Measurements from ENCODE around the gene MAMDC2. TPM values are rescaled to one million over a fixed set of nuclear protein-coding genes. Genes with fewer than 3 reads are reported as not detected.
"Not testable (repeated sequence)": the region's sequence is repeated elsewhere in the genome, so short reads cannot be mapped to it uniquely, and the experiment has no call there.

MAMDC2 gene
- total RNA-seq, 1 experiment from 2014 or later: 9.0 TPM

DNA sequence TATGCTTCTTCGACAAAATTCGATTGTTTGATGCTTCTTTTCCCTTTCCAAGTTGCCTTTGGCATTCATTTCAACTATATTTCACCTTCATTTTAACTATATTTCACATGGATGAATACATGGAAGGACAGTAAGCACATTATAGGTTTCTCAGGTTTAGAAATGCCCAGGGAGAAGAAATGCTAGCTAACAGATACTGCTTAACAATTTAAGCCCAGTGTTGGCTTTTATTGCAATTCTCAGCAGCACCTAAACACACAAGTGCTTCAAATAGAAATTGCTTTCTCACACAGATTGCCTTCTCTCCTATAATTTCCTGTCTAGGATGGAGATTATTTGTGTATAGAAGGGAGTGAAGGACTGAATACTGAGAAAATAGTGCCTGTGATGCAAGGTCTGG, 185.0 kb downstream of the MAMDC2 start:
- Histone ChIP-seq H3K4me1 (no peaks in the 10 kb centered on the region), H3K36me3 (no peaks in the 10 kb centered on the region), H3K27me3 (no peaks in the 10 kb centered on the region), H3K9me3 (replicated peaks) (no peaks in the 10 kb centered on the region), H3K4me3 (no peak overlapping the region), H3K27ac (no peak overlapping the region)
- no peak for DNase-seq

DNA sequence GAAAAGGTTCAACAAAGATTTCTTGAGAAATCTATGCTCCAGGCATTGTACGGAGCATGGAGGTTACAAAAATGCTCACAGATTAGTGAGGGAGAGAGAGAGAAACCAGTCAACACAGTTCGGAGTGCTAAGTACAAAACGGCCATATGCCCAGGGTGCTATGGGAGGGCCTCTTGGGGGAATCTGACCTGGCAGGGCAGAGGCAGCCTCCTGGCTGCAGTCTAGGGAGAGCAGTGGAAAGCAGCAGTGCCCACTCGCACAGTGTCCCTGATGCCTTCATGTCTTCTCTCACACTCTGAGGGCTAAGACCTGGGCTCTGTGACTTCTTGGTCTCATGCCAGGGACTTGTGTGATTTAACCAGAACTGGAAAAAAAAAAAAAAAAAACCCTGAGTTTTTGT, 185.4 kb downstream of the MAMDC2 start:
- Histone ChIP-seq H3K27ac (no peak overlapping the region), H3K9me3 (replicated peaks) (no peaks in the 10 kb centered on the region), H3K36me3 (no peaks in the 10 kb centered on the region), H3K27me3 (no peaks in the 10 kb centered on the region), H3K4me3 (no peak overlapping the region), H3K4me1 (no peaks in the 10 kb centered on the region)
- no peak for DNase-seq

DNA sequence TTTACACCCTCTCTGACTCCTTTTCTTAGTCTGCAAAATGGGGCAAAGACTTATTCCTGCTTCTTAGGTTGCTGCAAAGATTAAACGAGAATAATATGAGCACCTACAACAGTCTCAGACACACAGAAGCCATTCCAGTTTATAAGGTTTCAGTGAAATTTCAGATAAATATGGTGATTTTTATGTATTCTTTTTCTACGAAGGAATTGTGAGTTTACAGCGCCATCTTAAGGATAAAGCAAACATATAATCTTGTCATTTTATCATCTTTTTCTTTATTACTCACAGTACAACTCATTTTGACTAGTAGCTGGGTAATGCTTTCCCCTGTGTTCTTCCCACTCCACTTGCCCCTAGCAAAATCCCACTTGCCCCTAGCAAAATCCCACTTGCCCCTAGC, 185.9 kb downstream of the MAMDC2 start:
- DNase-seq: peak in 1 of 2 experiments; percentile 19
- Histone ChIP-seq H3K27me3 (no peaks in the 10 kb centered on the region), H3K9me3 (replicated peaks) (no peaks in the 10 kb centered on the region), H3K27ac (no peak overlapping the region), H3K4me1 (no peaks in the 10 kb centered on the region), H3K4me3 (no peak overlapping the region), H3K36me3 (no peaks in the 10 kb centered on the region)

DNA sequence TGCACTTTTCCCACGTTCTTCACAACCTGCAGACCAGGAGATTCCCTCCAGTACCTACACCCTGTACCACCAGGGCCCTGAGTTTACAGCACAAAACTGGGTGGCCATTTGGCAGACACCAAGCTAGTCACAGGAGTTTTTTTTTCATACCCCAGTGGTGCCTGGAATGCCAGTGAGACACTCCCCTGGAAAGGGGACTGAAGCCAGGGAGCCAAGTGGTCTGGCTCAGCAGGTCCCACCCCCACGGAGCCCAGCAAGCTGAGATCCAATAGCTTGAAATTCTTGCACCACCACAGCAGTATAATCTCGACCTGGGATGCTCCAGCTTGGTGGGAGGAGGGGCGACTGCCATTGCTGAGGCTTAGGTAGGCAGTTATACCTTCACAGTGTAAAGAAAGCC, 188.8 kb downstream of the MAMDC2 start:
- Histone ChIP-seq H3K27ac (no peak overlapping the region), H3K4me3 (no peak overlapping the region), H3K36me3 (no peaks in the 10 kb centered on the region), H3K27me3 (no peaks in the 10 kb centered on the region), H3K9me3 (replicated peaks) (peaks cover 10% of the 10 kb centered on the region), H3K4me1 (no peaks in the 10 kb centered on the region)
- DNase-seq: no peak

DNA sequence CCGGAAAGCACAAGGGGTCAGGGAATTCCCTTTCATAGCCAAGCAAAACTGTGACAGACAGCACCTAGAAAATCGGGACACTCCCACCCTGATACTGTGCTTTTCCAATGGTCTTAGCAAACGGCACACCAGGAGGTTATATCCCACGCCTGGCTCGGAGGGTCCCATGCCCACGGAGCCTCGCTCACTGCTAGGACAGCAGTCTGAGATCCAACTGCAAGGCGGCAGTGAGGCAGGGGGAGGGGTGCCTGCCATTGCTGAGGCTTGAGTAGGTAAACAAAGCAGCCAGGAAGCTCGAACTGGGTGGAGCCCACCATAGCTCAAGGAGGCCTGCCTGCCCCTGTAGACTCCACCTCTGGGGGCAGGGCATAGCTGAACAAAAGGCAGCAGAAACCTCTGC, 190.6 kb downstream of the MAMDC2 start:
- DNase-seq, H3K4me3 ChIP-seq, H3K27me3 ChIP-seq, H3K36me3 ChIP-seq, H3K4me1 ChIP-seq, H3K27ac ChIP-seq: not testable (repeated sequence)
- H3K9me3 ChIP-seq (replicated peaks): peaks cover 10% of the 10 kb centered on the region

DNA sequence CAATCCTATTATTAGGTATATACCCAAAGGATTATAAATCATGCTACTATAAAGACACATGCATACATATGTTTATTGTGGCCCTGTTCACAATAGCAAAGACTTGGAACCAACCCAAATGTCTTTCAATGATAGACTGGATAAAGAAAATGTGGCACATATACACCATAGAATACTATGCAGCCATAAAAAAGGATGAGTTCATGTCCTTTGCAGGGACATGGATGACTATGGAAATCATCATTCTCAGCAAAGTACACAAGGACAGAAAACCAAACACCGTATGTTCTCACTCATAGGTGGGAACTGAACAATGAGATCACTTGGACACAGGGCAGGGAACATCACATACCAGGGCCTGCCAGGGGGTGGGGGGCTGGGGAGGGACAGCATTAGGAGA, 202.3 kb downstream of the MAMDC2 start:
- H3K4me1 ChIP-seq; H3K4me3 ChIP-seq; H3K9me3 ChIP-seq (replicated peaks); H3K36me3 ChIP-seq; DNase-seq; H3K27ac ChIP-seq; H3K27me3 ChIP-seq: not testable (repeated sequence)

DNA sequence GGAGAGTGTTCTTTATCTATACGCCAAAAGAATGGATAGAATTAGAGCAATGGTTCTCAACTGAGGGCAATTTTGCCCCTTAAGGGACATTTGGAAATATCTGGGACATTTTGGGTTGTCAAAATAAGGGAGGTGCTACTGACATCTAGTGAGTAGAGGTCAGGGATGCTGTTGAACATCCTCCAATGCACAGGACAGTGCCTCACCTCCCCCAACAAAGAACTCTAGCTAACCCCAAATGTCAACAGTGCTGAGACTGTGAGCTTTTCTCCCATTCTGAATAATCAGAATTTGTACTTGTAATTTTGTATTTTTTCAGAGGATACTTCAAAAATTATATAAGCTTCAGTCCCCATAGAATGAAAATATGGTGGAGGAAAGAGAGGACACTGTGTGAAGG, 206.6 kb downstream of the MAMDC2 start:
- H3K27me3 ChIP-seq: no peaks in the 10 kb centered on the region
- H3K4me3 ChIP-seq: no peak overlapping the region
- no peak for DNase-seq
- H3K9me3 ChIP-seq (replicated peaks): no peaks in the 10 kb centered on the region
- no peaks in the 10 kb centered on the region for H3K36me3 ChIP-seq
- no peak overlapping the region for H3K27ac ChIP-seq
- H3K4me1 ChIP-seq: no peaks in the 10 kb centered on the region

DNA sequence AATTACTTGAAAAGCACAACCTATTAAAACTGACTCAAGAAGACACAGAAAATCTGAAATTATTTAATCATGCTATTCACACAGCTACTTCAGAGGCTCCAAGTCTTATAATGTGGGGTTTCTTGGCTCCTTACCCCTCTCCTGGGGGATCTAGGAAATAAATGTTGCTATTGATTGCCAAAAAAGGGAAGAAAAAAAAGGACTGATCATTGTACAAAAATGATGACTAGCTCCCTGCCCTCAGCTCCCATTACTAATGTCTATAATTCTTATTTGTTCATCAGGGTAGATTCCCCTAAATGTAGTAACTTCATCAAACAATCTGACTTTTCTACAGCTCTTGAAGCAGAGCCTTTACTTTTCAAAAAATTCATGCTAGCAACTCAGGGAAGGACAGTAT, 211.8 kb downstream of the MAMDC2 start:
- peak overlapping the region; percentile 45 for H3K4me3 ChIP-seq
- DNase-seq: no peak

DNA sequence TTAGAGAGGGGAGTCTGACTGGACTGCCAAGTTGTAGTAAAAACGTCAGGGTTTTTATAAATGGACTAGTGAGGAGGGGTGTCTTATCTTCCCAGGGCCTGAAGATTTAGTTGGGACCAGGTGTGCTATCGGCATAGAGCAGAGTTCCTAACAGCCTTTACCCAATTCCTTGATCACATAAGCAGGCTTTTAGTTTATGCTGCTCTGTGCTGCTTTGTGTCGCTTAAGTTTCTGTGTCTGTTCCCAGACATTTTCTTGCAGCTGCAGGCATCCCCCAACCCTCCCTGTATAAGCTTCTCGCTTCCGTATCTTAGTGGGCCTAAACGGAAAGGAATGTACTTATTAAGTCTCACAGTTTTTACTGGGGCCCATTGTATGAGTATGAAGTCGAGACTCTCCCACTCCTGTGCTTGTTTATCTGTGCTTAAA, 212.5 kb downstream of the MAMDC2 start:
- DNase-seq: peak; percentile 48 to 62

More for the DNA sequence above, 211.8 kb downstream of the MAMDC2 start:
- Histone ChIP-seq H3K27me3 (no peaks in the 10 kb centered on the region), H3K36me3 (no peaks in the 10 kb centered on the region; the same call in 1 of the 2 replicates), H3K4me1 (peaks cover 16% of the 10 kb centered on the region), H3K27ac (peak overlapping the region; percentile 66), H3K9me3 (replicated peaks) (no peaks in the 10 kb centered on the region)

DNA sequence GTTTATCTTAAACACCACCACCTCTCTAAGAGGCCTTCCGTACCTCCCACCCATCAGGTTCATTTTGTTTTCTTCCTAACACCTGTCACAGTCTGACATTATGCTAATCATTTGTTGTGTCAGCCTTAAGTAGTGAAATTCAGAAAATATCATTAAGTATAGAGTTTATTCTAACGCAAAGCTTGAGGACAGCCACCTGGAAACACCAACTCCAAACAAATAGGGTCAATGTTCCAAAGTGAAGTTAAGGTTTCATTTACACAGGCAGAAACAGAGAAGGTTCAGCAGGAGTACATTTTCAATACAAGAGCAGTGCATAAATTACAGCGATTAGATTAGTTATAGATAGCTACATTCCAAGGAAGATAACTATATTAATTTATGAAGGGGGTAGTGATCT, 213.9 kb downstream of the MAMDC2 start:
- peaks cover 16% of the 10 kb centered on the region for H3K4me1 ChIP-seq
- peak overlapping the region; percentile 85; the same call in 1 of the 2 replicates for H3K27ac ChIP-seq
- no peaks in the 10 kb centered on the region for H3K27me3 ChIP-seq
- peak in 1 of 2 experiments; percentile 28 for DNase-seq
- H3K4me3 ChIP-seq: peak overlapping the region; percentile 83
- H3K36me3 ChIP-seq: peaks cover 18% of the 10 kb centered on the region
- no peaks in the 10 kb centered on the region for H3K9me3 ChIP-seq (replicated peaks)

More for the DNA sequence above, 212.5 kb downstream of the MAMDC2 start:
- H3K36me3 ChIP-seq: peaks cover 4% of the 10 kb centered on the region
- H3K4me3 ChIP-seq: peak overlapping the region; percentile 45
- H3K9me3 ChIP-seq (replicated peaks): no peaks in the 10 kb centered on the region
- peak overlapping the region; percentile 66 for H3K27ac ChIP-seq
- no peaks in the 10 kb centered on the region for H3K27me3 ChIP-seq
- H3K4me1 ChIP-seq: peaks cover 16% of the 10 kb centered on the region

DNA sequence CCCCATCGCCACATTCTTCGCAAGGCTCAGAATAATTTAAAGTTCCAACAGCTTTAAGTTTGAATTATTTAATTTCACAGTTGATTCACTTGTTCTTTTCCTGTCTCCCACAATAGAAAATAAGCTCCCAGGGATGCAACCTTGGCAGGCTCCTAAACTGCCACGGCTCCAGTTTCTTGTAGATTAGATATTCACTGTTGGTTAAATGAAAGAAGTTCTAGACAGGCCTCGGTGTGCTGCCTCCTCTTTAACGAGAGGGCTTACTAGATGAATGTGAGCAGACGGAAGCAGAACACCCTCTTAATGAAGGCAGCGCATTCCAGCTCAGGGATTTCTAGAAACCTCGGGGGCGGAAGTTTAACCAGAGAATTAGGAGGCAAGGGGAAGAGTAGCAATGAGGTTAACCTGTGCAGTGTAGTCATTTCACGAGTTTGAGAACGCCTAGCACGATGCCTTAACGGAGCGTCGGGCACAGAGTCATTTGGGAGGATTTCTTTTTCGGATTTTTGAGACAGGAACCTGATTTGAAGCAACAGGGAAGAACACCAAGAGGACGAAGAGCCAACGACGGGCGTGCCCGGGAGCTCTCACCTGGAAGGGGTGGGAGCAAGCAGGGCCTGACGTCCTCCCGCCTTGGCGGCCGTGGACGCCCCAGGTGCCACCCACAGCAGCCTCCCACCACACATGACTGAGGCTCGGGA, 214.5 kb downstream of the MAMDC2 start:
- H3K27me3 ChIP-seq: no peaks in the 10 kb centered on the region
- peak; percentile 45 to 69 for DNase-seq
- peak overlapping the region; percentile 85 for H3K27ac ChIP-seq
- peaks cover 23% of the 10 kb centered on the region for H3K36me3 ChIP-seq
- H3K4me3 ChIP-seq: peak overlapping the region; percentile 83
- H3K4me1 ChIP-seq: peaks cover 16% of the 10 kb centered on the region
- no peaks in the 10 kb centered on the region for H3K9me3 ChIP-seq (replicated peaks)

DNA sequence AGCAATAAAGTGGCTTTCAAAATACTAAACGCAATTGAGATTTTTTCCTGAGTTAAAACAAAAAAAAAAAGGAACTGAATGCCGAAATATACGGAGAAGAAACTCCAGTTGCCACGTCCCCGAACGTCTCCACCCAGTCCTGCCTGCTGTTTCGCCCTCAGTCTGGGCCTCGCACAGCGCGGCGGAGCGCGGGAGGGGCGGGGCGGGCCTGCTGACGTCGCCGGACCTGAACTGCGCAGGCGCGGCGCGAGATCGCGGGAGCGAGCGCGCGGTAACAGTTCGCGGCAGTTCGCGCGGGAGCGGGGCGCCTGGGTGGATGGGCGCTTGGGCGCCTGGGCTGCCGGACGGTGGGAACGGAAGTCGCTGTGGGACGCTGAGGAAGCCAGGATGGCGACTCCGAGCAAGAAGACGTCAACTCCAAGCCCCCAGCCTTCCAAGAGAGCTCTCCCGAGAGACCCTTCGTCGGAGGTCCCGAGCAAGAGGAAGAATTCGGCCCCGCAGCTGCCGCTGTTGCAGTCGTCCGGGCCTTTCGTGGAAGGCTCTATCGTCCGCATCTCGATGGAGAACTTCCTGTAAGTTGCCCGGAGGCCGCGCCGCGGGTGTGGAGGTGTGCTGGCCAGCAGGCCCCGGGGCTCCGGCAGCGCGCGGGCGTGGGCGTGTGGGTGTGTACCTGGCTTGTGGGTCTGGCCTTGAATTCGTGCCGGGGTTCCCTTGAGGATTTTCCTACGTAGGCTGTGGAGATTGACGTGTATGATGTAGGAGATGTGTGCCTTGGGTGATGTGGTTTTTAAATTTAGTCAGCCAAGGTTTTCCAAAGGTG, 215.3 kb downstream of the MAMDC2 start, which contains the start of gene SMC5:
SMC5 (plus strand) TSS at position 287 of the 820 bp plus-strand sequence; CDS start at position 388, 101 bp downstream.
- DNase-seq: peak; percentile 91 to 95
- peaks cover 30% of the 10 kb centered on the region for H3K36me3 ChIP-seq
- peaks cover 16% of the 10 kb centered on the region for H3K4me1 ChIP-seq
- H3K27me3 ChIP-seq: no peaks in the 10 kb centered on the region
- no peaks in the 10 kb centered on the region for H3K9me3 ChIP-seq (replicated peaks)
- H3K4me3 ChIP-seq: peak within 1 kb of the TSS; percentile 83
- H3K27ac ChIP-seq: peak within 1 kb of the TSS; percentile 85

DNA sequence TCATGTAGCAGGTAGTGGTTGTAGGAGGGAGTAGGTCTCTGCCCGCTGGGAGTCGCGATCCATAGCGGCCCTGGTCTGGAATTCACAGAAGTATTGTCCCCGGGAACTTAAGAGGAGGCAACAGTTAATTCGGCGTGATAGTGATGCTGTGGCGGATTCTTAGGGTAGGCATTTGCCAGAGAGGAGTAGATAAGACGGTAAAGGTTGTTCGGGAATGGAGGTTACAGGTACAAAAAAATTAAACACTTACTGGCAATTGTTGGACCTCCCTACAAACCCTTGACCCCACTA, 215.8 kb downstream of the MAMDC2 start:
- H3K4me1 ChIP-seq: peaks cover 16% of the 10 kb centered on the region
- no peaks in the 10 kb centered on the region for H3K27me3 ChIP-seq
- H3K36me3 ChIP-seq: peaks cover 35% of the 10 kb centered on the region
- no peaks in the 10 kb centered on the region for H3K9me3 ChIP-seq (replicated peaks)
- no peak for DNase-seq
- peak overlapping the region; percentile 83 for H3K4me3 ChIP-seq
- peak overlapping the region; percentile 85 for H3K27ac ChIP-seq

DNA sequence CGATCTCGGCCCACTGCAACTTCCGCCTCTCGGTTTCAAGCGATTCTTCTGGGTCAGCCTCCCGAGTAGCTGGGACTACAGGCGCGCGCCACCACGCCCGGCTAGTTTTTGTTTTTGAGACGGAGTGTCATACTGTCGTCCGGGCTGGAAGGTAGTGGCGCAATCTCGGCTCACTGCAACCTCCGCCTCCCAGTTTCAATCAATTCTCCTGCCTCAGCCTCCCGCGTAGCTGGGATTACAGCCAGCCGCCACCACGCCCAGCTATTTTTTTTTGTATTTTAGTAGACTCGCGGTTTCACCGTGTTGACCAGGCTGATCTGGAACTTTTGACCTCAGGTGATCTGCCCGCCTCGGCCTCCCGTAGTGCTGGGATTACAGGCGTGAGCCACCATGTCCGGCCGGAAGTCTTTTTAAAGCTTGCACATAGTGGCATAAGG, 216.4 kb downstream of the MAMDC2 start:
- Histone ChIP-seq H3K27ac (no peak overlapping the region), H3K9me3 (replicated peaks) (no peaks in the 10 kb centered on the region), H3K4me1 (peaks cover 16% of the 10 kb centered on the region), H3K27me3 (no peaks in the 10 kb centered on the region), H3K4me3 (peak overlapping the region; percentile 83), H3K36me3 (peaks cover 41% of the 10 kb centered on the region)
- DNase-seq: no peak

DNA sequence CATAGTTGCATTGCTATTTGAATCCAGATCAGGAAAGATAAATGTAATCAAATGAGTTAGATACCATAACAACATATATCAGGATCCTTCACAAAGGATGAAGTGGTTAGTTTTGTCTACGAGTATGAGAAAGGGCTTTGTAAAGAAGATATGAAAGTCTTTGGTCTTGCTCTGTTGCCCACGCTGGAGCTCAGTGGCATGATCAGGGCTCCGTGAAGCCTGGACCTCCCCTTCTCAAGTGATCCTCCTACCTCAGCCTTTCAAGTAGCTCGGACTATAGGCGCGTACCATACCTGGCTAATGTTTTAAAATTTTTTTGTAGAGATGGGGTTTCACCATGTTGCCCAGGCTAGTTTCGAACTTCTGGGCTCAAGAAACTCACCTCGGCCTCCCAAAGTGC, 217.0 kb downstream of the MAMDC2 start:
- H3K9me3 ChIP-seq (replicated peaks): no peaks in the 10 kb centered on the region

More for the DNA sequence above, 217.0 kb downstream of the MAMDC2 start:
- Histone ChIP-seq H3K4me3 (no peak overlapping the region), H3K27ac (no peak overlapping the region), H3K36me3 (peaks cover 47% of the 10 kb centered on the region), H3K4me1 (peaks cover 16% of the 10 kb centered on the region), H3K27me3 (no peaks in the 10 kb centered on the region)
- no peak for DNase-seq

Data from SJCRH30 (cell line).